ENCODE measurements around the gene NEAT1. TPM values are rescaled to one million over a fixed set of nuclear protein-coding genes. Genes with fewer than 3 reads are reported as not detected.
"Not testable (repeated sequence)": the region's sequence is repeated elsewhere in the genome, so short reads cannot be mapped to it uniquely, and the experiment has no call there.

NEAT1 gene
- total RNA-seq, 6 experiments from 2014 or later, result 202 to 1,225 (median 767) TPM

GRCh38 chr11:65448074-65448417 is 25.4 kb downstream of the NEAT1 start:
- TF ChIP-seq POLR2A (IDR thresholded peaks at IDR 0.05) (no peak), CTCF (IDR thresholded peaks at IDR 0.05) (no peak)
- peak overlapping the region in 1 of 3 donors; percentile 68 for H3K27ac ChIP-seq
- H3K9me3 ChIP-seq, result no peaks in the 10 kb centered on the region
- peaks cover 0 to 19% (median 0%) of the 10 kb centered on the region in 4 donors for H3K4me1 ChIP-seq
- ATAC-seq (no peak), DNase-seq (no peak)
- 83% methylated on average over 1 of the region's 2 CpGs for WGBS (ENCODE audit: insufficient coverage, low coverage, low lambda C conversion rate, missing lambda C conversion rate)
- H3K27me3 ChIP-seq, result no peaks in the 10 kb centered on the region
- no peak overlapping the region for H3K4me3 ChIP-seq
- H3K36me3 ChIP-seq, result peaks cover 0 to 7% (median 3%) of the 10 kb centered on the region in 4 donors
- intact Hi-C loops (cut with DNase I), result no loop called here

- H3K9me3 ChIP-seq, result no peaks in the 10 kb centered on the region
These were observed 26.0 kb downstream of the NEAT1 start for GRCh38 chr11:65448418-65449105.

GRCh38 chr11:65451301-65451700 is 28.7 kb downstream of the NEAT1 start:
- H3K4me3 ChIP-seq; H3K36me3 ChIP-seq; H3K27me3 ChIP-seq; intact Hi-C loops (cut with DNase I); ATAC-seq; H3K27ac ChIP-seq; H3K9me3 ChIP-seq: not testable (repeated sequence)
- H3K4me1 ChIP-seq, result peaks cover 0 to 19% (median 0%) of the 10 kb centered on the region in 4 donors
- peak in 2 of 3 donors; percentile 28 to 33 for DNase-seq
- WGBS (ENCODE audit: insufficient coverage, low coverage, low lambda C conversion rate, missing lambda C conversion rate), result no CpG with 5 or more reads among the region's 30 CpGs

More at GRCh38 chr11:65448418-65449105, 26.0 kb downstream of the NEAT1 start:
- WGBS (ENCODE audit: insufficient coverage, low coverage, low lambda C conversion rate, missing lambda C conversion rate), result 100% methylated on average over 1 of the region's 3 CpGs
- intact Hi-C loops (cut with DNase I), result no loop called here
- Histone ChIP-seq H3K36me3 (peaks cover 0 to 7% (median 2%) of the 10 kb centered on the region in 4 donors), H3K27ac (peak overlapping the region in 1 of 3 donors; percentile 68), H3K27me3 (no peaks in the 10 kb centered on the region), H3K4me3 (no peak overlapping the region), H3K4me1 (peaks cover 0 to 19% (median 0%) of the 10 kb centered on the region in 4 donors)
- DNase-seq, result peak in 2 of 3 donors; percentile 31 to 51
- peak in 2 of 4 donors; percentile 1 to 2 for ATAC-seq
- TF ChIP-seq POLR2A (IDR thresholded peaks at IDR 0.05) (peak; percentile 14), CTCF (IDR thresholded peaks at IDR 0.05) (no peak)

- intact Hi-C loops (cut with DNase I); H3K9me3 ChIP-seq; H3K27me3 ChIP-seq; ATAC-seq; DNase-seq; H3K36me3 ChIP-seq; H3K27ac ChIP-seq; H3K4me3 ChIP-seq: not testable (repeated sequence)
- peaks cover 0 to 12% (median 0%) of the 10 kb centered on the region in 4 donors for H3K4me1 ChIP-seq
- 30% methylated on average over 1 of the region's 3 CpGs for WGBS (ENCODE audit: insufficient coverage, low coverage, low lambda C conversion rate, missing lambda C conversion rate)
These were observed 29.7 kb downstream of the NEAT1 start for GRCh38 chr11:65452259-65452658.

GRCh38 chr11:65452806-65453490 is 30.4 kb downstream of the NEAT1 start:
- 86% methylated on average over 8 of the region's 8 CpGs for WGBS (ENCODE audit: insufficient coverage, low coverage, low lambda C conversion rate, missing lambda C conversion rate)
- peaks cover 0 to 8% (median 0%) of the 10 kb centered on the region in 4 donors for H3K4me1 ChIP-seq
- DNase-seq (peak in 2 of 3 donors; percentile 35 to 41), ATAC-seq (no peak)
- intact Hi-C loops (cut with DNase I), result no loop called here
- TF ChIP-seq POLR2A (IDR thresholded peaks at IDR 0.05), result no peak
- TF ChIP-seq CTCF (IDR thresholded peaks at IDR 0.05), result no peak
- no peak overlapping the region for H3K4me3 ChIP-seq
- H3K9me3 ChIP-seq, result no peaks in the 10 kb centered on the region
- H3K36me3 ChIP-seq, result no peaks in the 10 kb centered on the region
- no peak overlapping the region for H3K27ac ChIP-seq
- no peaks in the 10 kb centered on the region for H3K27me3 ChIP-seq
